Progenitor cell of endocrine pancreas (in vitro differentiated cells): ENCODE results near the gene VPS13D. TPM values are rescaled to one million over a fixed set of nuclear protein-coding genes. Genes with fewer than 3 reads are reported as not detected.

Experiments used
- DNase-seq: peaks from one replicate; pipeline ENCODE4 v3.0.0; 2021; ENCODE audit warnings: low spot score; ENCODE audit not compliant: unreplicated experiment
- H3K27ac Mint-ChIP-seq: 2 replicates; pipeline ENCODE4 v1.8.0; 2021; ENCODE audit warnings: mild to moderate bottlenecking, moderate library complexity, mixed read lengths
- H3K27me3 Mint-ChIP-seq: 2 replicates; pipeline ENCODE4 v1.8.0; 2021; ENCODE audit warnings: mixed read lengths
- H3K36me3 Mint-ChIP-seq: 2 replicates; pipeline ENCODE4 v1.8.0; 2022; ENCODE audit warnings: mixed read lengths; ENCODE audit not compliant: insufficient read depth
- H3K4me1 Mint-ChIP-seq: 2 replicates; pipeline ENCODE4 v1.8.0; 2021; ENCODE audit warnings: low read depth, mixed read lengths
- H3K4me3 Mint-ChIP-seq: 2 replicates; pipeline ENCODE4 v1.8.0; 2021; ENCODE audit warnings: low read depth, mild to moderate bottlenecking, moderate library complexity, mixed read lengths
- H3K9me3 Mint-ChIP-seq: 2 replicates; pipeline ENCODE4 v1.8.0; 2021; ENCODE audit warnings: low read depth, mixed read lengths
- total RNA-seq: library from RNA; stranded (reverse); gene quantifications from 2 replicates; pipeline ENCODE4 v1.2.1, GENCODE V29; 2021
- TF ChIP-seq, protein P1 (sequence below): fragments of 200-600 bp; sonication (generic); IDR thresholded peaks from one replicate; pipeline ENCODE4 v1.5.0; 2021; ENCODE audit warnings: antibody characterized with exemption, mild to moderate bottlenecking; ENCODE audit not compliant: unreplicated experiment

Gene VPS13D
- total RNA-seq, 1 donor from 2014 or later = 41.9 TPM

DNA sequence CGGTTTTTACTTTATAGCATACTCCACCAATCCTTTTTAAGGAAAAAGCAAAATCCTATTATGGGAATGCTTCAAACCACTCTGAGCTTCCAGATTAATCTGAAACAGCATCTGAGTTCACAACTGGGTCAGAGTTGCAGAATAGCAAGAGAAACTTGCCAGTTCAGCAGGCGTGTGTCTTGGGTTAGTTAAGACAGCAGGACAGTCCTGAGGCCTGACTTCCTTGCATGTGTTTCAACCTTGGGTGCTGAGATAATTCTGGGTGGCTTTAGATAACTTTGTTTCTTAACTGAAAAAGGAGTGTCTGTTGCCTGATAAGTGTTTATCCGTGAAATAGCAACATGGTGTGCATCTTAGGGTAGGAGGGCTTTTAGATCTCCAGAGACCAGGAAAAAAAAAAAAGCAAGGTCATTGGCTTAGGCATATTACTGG is 218.9 kb downstream of the VPS13D start:
- H3K27ac Mint-ChIP-seq = no peak overlapping the region
- DNase-seq = no peak
- H3K4me1 Mint-ChIP-seq = peaks cover 32% of the 10 kb centered on the region
- H3K4me3 Mint-ChIP-seq = no peak overlapping the region
- H3K9me3 Mint-ChIP-seq = peaks cover 7% of the 10 kb centered on the region
- no peaks in the 10 kb centered on the region for H3K27me3 Mint-ChIP-seq
- TF ChIP-seq, protein P1, sequence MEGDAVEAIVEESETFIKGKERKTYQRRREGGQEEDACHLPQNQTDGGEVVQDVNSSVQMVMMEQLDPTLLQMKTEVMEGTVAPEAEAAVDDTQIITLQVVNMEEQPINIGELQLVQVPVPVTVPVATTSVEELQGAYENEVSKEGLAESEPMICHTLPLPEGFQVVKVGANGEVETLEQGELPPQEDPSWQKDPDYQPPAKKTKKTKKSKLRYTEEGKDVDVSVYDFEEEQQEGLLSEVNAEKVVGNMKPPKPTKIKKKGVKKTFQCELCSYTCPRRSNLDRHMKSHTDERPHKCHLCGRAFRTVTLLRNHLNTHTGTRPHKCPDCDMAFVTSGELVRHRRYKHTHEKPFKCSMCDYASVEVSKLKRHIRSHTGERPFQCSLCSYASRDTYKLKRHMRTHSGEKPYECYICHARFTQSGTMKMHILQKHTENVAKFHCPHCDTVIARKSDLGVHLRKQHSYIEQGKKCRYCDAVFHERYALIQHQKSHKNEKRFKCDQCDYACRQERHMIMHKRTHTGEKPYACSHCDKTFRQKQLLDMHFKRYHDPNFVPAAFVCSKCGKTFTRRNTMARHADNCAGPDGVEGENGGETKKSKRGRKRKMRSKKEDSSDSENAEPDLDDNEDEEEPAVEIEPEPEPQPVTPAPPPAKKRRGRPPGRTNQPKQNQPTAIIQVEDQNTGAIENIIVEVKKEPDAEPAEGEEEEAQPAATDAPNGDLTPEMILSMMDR = no peak
- peaks cover 16% of the 10 kb centered on the region for H3K36me3 Mint-ChIP-seq

- H3K36me3 Mint-ChIP-seq = peaks cover 7% of the 10 kb centered on the region
- H3K4me3 Mint-ChIP-seq = no peak overlapping the region
- H3K27ac Mint-ChIP-seq = no peak overlapping the region
- DNase-seq = no peak
- H3K4me1 Mint-ChIP-seq = peaks cover 47% of the 10 kb centered on the region
- TF ChIP-seq, protein P1 = no peak
- H3K27me3 Mint-ChIP-seq = no peaks in the 10 kb centered on the region
- H3K9me3 Mint-ChIP-seq = no peaks in the 10 kb centered on the region
Measured at GRCh38 chr1:12450090-12450755, 220.4 kb downstream of the VPS13D start.

DNA sequence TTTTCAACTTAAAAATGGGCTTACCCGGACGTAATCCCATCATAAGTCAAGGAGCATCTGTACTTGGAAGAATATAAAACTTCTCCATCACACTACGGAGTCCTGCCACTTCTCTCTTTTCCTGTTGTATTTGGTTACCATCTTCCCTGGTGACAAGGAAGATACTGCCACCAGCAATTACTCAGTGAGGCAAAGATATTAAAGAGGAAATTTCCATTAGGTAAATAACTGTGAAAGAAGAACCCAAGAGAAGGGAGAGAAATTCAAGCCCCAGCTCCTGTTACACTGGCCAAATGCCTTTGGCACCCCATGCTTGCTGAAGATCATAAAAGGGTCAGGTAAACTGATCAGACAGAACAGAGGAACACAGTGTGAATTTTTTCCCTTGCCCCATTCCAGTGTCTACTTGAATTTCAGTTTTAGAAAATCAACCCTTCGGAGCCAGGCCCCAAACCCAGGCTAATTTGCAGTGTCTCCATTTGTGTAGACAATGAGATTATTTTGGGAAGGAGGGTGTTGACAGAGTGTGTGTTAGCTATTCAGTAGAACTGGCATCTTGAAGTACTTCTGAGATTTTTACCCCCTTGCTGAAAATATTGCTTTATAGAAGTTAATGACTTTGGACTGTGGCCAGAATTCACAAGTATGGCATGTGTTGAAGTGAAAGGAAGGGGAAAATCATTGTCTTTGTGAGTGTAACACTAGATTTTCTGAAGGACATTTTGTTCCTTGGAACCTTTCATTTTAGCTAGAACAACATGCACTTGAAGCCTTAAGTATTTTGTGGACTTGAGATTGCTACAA is 221.1 kb downstream of the VPS13D start:
- TF ChIP-seq, protein P1 = no peak
- Mint-ChIP-seq H3K4me1 (peaks cover 47% of the 10 kb centered on the region), H3K27me3 (no peaks in the 10 kb centered on the region), H3K4me3 (no peak overlapping the region), H3K9me3 (no peaks in the 10 kb centered on the region), H3K27ac (no peak overlapping the region), H3K36me3 (peaks cover 6% of the 10 kb centered on the region)
- no peak for DNase-seq

- Mint-ChIP-seq H3K9me3 (no peaks in the 10 kb centered on the region), H3K4me1 (peaks cover 48% of the 10 kb centered on the region)
Measured at GRCh38 chr1:12451560-12451900, 221.7 kb downstream of the VPS13D start.

GRCh38 chr1:12452262-12452661 is 222.4 kb downstream of the VPS13D start:
- DNase-seq = no peak
- Mint-ChIP-seq H3K27ac (no peak overlapping the region), H3K4me3 (no peak overlapping the region), H3K27me3 (no peaks in the 10 kb centered on the region), H3K4me1 (peaks cover 53% of the 10 kb centered on the region), H3K9me3 (no peaks in the 10 kb centered on the region), H3K36me3 (peaks cover 9% of the 10 kb centered on the region)
- TF ChIP-seq, protein P1 = no peak

More at GRCh38 chr1:12451560-12451900, 221.7 kb downstream of the VPS13D start:
- TF ChIP-seq, protein P1 = no peak
- Mint-ChIP-seq H3K27ac (no peak overlapping the region), H3K36me3 (peaks cover 5% of the 10 kb centered on the region), H3K4me3 (no peak overlapping the region), H3K27me3 (no peaks in the 10 kb centered on the region)
- DNase-seq = no peak
